ENCODE measurements around the gene FILIP1. TPM values are rescaled to one million over a fixed set of nuclear protein-coding genes. Genes with fewer than 3 reads are reported as not detected.

FILIP1 gene
- total RNA-seq, 2 donors from 2014 or later: 78.2 to 117 TPM

DNA sequence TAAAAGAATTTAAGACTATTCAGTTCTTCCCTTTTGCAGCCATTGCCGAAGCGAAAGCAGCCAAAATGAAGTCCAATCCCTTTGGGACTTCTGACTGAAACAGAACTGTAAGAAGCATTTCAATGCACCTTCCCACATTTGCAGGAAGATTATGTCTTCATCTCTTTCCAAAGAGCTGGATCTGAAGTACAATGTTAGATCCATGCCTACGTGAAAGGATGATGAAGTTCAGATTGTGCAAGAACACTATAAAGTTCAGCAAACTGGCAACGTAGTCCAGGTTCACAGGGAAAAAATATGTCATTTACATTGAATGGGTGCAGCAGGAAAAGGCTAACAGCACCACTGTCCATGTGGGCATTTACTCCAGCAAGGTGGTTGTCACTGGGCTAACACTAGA lies 6.0 kb upstream of the FILIP1 start:
- DNase-seq (ENCODE audit: low spot score): no peak
- H3K27me3 ChIP-seq: no peaks in the 10 kb centered on the region
- H3K9me3 ChIP-seq: no peaks in the 10 kb centered on the region
- peaks cover 0 to 31% of the 10 kb centered on the region in 2 donors for H3K4me1 ChIP-seq
- TF ChIP-seq, protein P1, sequence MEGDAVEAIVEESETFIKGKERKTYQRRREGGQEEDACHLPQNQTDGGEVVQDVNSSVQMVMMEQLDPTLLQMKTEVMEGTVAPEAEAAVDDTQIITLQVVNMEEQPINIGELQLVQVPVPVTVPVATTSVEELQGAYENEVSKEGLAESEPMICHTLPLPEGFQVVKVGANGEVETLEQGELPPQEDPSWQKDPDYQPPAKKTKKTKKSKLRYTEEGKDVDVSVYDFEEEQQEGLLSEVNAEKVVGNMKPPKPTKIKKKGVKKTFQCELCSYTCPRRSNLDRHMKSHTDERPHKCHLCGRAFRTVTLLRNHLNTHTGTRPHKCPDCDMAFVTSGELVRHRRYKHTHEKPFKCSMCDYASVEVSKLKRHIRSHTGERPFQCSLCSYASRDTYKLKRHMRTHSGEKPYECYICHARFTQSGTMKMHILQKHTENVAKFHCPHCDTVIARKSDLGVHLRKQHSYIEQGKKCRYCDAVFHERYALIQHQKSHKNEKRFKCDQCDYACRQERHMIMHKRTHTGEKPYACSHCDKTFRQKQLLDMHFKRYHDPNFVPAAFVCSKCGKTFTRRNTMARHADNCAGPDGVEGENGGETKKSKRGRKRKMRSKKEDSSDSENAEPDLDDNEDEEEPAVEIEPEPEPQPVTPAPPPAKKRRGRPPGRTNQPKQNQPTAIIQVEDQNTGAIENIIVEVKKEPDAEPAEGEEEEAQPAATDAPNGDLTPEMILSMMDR (IDR thresholded peaks at IDR 0.05): no peak
- no peak overlapping the region for H3K27ac ChIP-seq
- no peak overlapping the region for H3K4me3 ChIP-seq
- no peaks in the 10 kb centered on the region for H3K36me3 ChIP-seq

DNA sequence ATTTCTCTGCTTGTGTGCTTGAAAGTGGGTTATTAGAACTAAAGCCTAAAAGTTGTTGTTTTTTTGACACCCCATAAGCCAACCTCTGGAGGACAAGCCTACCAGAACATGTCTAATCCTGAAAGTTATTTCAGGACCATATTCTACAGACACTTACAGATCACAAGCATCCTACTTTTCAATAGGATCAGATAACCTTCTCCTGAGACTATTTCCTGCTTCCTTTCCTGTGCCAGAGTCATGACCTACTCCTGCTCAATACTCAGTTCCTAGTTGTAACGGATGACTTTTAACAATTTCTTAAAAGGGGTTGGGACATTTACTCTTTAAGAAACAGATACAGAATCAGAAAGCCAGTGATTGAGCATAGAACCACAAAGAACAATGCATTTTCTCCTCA lies 5.3 kb upstream of the FILIP1 start:
- H3K27ac ChIP-seq: no peak overlapping the region
- H3K9me3 ChIP-seq: no peaks in the 10 kb centered on the region
- no peak overlapping the region for H3K4me3 ChIP-seq
- TF ChIP-seq, protein P1 (IDR thresholded peaks at IDR 0.05): no peak
- peaks cover 0 to 39% of the 10 kb centered on the region in 2 donors for H3K4me1 ChIP-seq
- no peaks in the 10 kb centered on the region for H3K27me3 ChIP-seq
- DNase-seq (ENCODE audit: low spot score): no peak
- H3K36me3 ChIP-seq: no peaks in the 10 kb centered on the region

GRCh38 chr6:75497994-75498393 lies 4.4 kb upstream of the FILIP1 start:
- Histone ChIP-seq H3K27me3 (no peaks in the 10 kb centered on the region), H3K9me3 (no peaks in the 10 kb centered on the region), H3K4me3 (no peak overlapping the region), H3K27ac (no peak overlapping the region), H3K4me1 (peaks cover 0 to 39% of the 10 kb centered on the region in 2 donors), H3K36me3 (no peaks in the 10 kb centered on the region)
- TF ChIP-seq, protein P1 (IDR thresholded peaks at IDR 0.05): no peak
- DNase-seq (ENCODE audit: low spot score): no peak

- Histone ChIP-seq H3K9me3 (no peaks in the 10 kb centered on the region), H3K36me3 (no peaks in the 10 kb centered on the region), H3K27ac (peak overlapping the region; percentile 94 to 96), H3K4me3 (no peak overlapping the region), H3K27me3 (no peaks in the 10 kb centered on the region), H3K4me1 (peaks cover 0 to 39% of the 10 kb centered on the region in 2 donors)
- TF ChIP-seq, protein P1 (IDR thresholded peaks at IDR 0.05): no peak
- DNase-seq (ENCODE audit: low spot score): no peak
Measured at GRCh38 chr6:75495011-75495410, 1.4 kb upstream of the FILIP1 start.

GRCh38 chr6:75494290-75494689 lies 690 bp upstream of the FILIP1 start:
- Histone ChIP-seq H3K4me3 (peak overlapping the region; percentile 54 to 72), H3K27me3 (no peaks in the 10 kb centered on the region), H3K4me1 (peaks cover 0 to 43% of the 10 kb centered on the region in 2 donors), H3K27ac (peak overlapping the region; percentile 94 to 96), H3K9me3 (no peaks in the 10 kb centered on the region), H3K36me3 (no peaks in the 10 kb centered on the region)
- no peak for DNase-seq (ENCODE audit: low spot score)
- TF ChIP-seq, protein P1 (IDR thresholded peaks at IDR 0.05): no peak
